HG03045 (cell line): ENCODE data around the gene MYO1G.

Source experiments
- ATAC-seq: cut with Tn5 transposase; IDR thresholded peaks from one replicate; pipeline ENCODE4 v1.9.1; 2021; ENCODE audit warnings: mild to moderate bottlenecking, moderate library complexity; ENCODE audit not compliant: unreplicated experiment

Gene MYO1G

GRCh38 chr7:44967571-44968446, 11.0 kb downstream of the MYO1G start:
- ATAC-seq, result no peak

GRCh38 chr7:44966731-44967538, 11.9 kb downstream of the MYO1G start:
- ATAC-seq, result no peak

GRCh38 chr7:44965937-44966730, 12.7 kb downstream of the MYO1G start:
- no peak for ATAC-seq

- ATAC-seq, result no peak
Observed at GRCh38 chr7:44965441-44965903, 13.3 kb downstream of the MYO1G start.

- ATAC-seq, result no peak
Observed at GRCh38 chr7:44964831-44965440, 13.9 kb downstream of the MYO1G start.

GRCh38 chr7:44964384-44964830, 14.4 kb downstream of the MYO1G start:
- no peak for ATAC-seq

- no peak for ATAC-seq
Observed at GRCh38 chr7:44963364-44964290, 15.2 kb downstream of the MYO1G start.

- ATAC-seq, result no peak
Observed at GRCh38 chr7:44962483-44963251, 16.1 kb downstream of the MYO1G start.

- no peak for ATAC-seq
Observed at GRCh38 chr7:44961844-44962482, 16.9 kb downstream of the MYO1G start.

GRCh38 chr7:44960011-44960580, 18.7 kb downstream of the MYO1G start:
- ATAC-seq, result no peak

GRCh38 chr7:44959433-44959951, 19.3 kb downstream of the MYO1G start:
- no peak for ATAC-seq

- no peak for ATAC-seq
Observed at GRCh38 chr7:44958645-44959344, 20.0 kb downstream of the MYO1G start.

- ATAC-seq, result no peak
Observed at GRCh38 chr7:44956157-44956766, 22.6 kb downstream of the MYO1G start.

GRCh38 chr7:44955733-44956132, 23.1 kb downstream of the MYO1G start:
- ATAC-seq, result no peak

GRCh38 chr7:44953156-44953555, 25.7 kb downstream of the MYO1G start:
- ATAC-seq, result no peak

GRCh38 chr7:44949303-44949702, 29.5 kb downstream of the MYO1G start:
- ATAC-seq, result no peak

GRCh38 chr7:44945479-44945878, 33.3 kb downstream of the MYO1G start:
- no peak for ATAC-seq
